Thymus (tissue), 11 donors: Measurements from ENCODE around the gene ARMS2. TPM values are rescaled to one million over a fixed set of nuclear protein-coding genes. Genes with fewer than 3 reads are reported as not detected.

Source experiments
- DNase-seq, 9 donors: peaks; one replicate each; pipeline ENCODE4 v3.0.0-alpha.2; 2013; ENCODE audit warnings: low spot score in 9 of 9, low read depth in 6 of 9, missing footprints in 1 of 9
- H3K27ac ChIP-seq, 2 donors: one replicate each; pipeline ENCODE4 v1.5.1; 2013; ENCODE audit warnings: control low read depth in 1 of 2, low read depth in 1 of 2, low read length in 1 of 2, mild to moderate bottlenecking in 1 of 2, moderate library complexity in 1 of 2
- H3K27me3 ChIP-seq, 2 donors: one replicate each; pipeline ENCODE4 v1.5.1; 2013; ENCODE audit warnings: low read length in 1 of 2; ENCODE audit not compliant: control insufficient read depth in 2 of 2, insufficient read depth in 1 of 2
- H3K36me3 ChIP-seq, 2 donors: one replicate each; pipeline ENCODE4 v1.5.1; 2013; ENCODE audit warnings: low read length in 1 of 2, mild to moderate bottlenecking in 1 of 2, moderate library complexity in 1 of 2; ENCODE audit not compliant: control insufficient read depth in 2 of 2, insufficient read depth in 2 of 2
- H3K4me1 ChIP-seq, 2 donors: one replicate each; pipeline ENCODE4 v1.5.1; 2013; ENCODE audit warnings: low read length in 2 of 2; ENCODE audit not compliant: control insufficient read depth in 2 of 2, insufficient read depth in 2 of 2
- H3K4me3 ChIP-seq, 2 donors: one replicate each; pipeline ENCODE4 v1.5.1; 2013; ENCODE audit warnings: low read length in 2 of 2, control low read depth in 1 of 2, mild to moderate bottlenecking in 1 of 2
- H3K9me3 ChIP-seq, 2 donors: one replicate each; pipeline ENCODE4 v1.5.1; 2013; ENCODE audit warnings: low read length in 1 of 2, mild to moderate bottlenecking in 1 of 2; ENCODE audit not compliant: control insufficient read depth in 2 of 2, insufficient read depth in 1 of 2
- WGBS: extraction: QIAGEN DNeasy Blood & Tissue Kit; methylation state at CpG from one replicate; pipeline ENCODE4 v1.1.7; 2013; 5-methylcytosine and 5-hydroxymethylcytosine counted together
- polyA plus RNA-seq: library from polyadenylated mRNA; stranded (reverse); fragments of 200-250 nt; gene quantifications from one replicate; pipeline ENCODE4 v1.2.3, GENCODE V29; 2013
- total RNA-seq: library from RNA; stranded (reverse); fragments of 120-200 nt; gene quantifications from one replicate; pipeline ENCODE4 v1.2.4, GENCODE V29; 2013
- donor health status: healthy.

Gene ARMS2
- total and polyA plus RNA-seq, 2 donors: 0.18 TPM; not detected in 1

- Histone ChIP-seq H3K27ac (no peak overlapping the region), H3K4me1 (peaks cover 0 to 2% of the 10 kb centered on the region in 2 donors), H3K36me3 (no peaks in the 10 kb centered on the region), H3K9me3 (no peaks in the 10 kb centered on the region), H3K27me3 (no peaks in the 10 kb centered on the region), H3K4me3 (no peak overlapping the region)
- 85% methylated on average over 6 of the region's 6 CpGs for WGBS
- DNase-seq: no peak
These were observed 46.3 kb downstream of the ARMS2 start for GRCh38 chr10:122500726-122501125.

DNA sequence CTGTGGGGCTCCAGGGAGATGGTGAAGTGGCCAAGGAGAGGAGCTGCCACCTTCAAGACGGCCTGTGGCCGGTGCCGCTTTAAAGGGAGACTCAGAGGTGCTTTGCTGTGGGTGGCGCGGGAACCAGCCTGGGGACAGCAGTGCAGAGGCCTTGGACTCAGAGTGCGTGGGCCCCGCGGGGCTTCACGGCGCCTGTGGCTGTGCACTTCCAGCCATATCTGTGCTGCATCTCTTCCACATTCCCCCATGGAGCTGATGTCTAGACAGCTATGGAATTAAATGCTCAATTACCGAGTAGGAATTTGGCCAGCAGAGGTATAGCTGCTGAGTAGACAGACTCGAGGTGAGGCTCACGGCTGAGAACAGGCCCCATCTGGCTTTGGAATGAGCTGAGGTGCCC lies 48.6 kb downstream of the ARMS2 start:
- H3K27ac ChIP-seq: no peak overlapping the region
- WGBS: 91% methylated on average over 13 of the region's 13 CpGs
- DNase-seq: no peak

DNA sequence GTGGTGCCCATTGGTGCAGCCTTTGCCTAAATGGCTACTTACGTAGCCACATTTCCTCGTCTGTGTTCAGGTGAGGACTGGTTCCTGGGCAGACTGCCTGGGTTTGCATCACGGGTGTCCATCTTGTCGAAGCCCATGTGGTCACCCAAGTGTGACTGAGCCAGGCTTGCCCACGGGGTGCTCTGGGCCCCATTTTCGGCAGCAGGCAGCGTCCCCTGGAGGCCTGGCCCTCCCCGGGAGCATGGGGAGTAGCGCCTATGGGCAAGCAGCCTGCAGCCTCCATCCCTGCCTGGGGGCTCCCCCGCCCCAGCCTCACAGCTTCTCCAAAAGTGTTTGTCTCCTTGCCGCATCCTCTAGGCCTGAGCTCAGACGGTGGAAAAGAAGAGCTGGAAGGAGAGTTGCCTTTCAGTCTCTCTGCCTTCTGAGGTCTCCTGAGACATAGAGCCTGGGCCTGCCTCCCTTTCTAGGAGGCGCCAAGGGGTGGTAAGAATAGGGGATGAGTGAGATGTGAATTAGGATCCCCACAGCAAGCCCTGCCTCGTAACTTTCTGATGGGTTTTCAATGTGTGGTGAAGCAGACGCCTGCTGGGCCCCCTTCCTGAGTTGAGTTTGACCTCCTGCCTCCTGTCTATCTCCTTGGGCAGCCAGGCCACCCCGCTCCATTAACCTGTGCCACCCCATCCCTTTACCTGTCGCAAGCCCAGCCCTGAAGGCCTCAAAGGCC lies 49.6 kb downstream of the ARMS2 start:
- no peaks in the 10 kb centered on the region for H3K9me3 ChIP-seq
- no peak overlapping the region for H3K4me3 ChIP-seq
- WGBS: 93% methylated on average over 17 of the region's 17 CpGs
- H3K36me3 ChIP-seq: no peaks in the 10 kb centered on the region
- no peaks in the 10 kb centered on the region for H3K27me3 ChIP-seq
- DNase-seq: no peak
- peaks cover 0 to 2% of the 10 kb centered on the region in 2 donors for H3K4me1 ChIP-seq
- no peak overlapping the region for H3K27ac ChIP-seq

More for the DNA sequence above, 48.6 kb downstream of the ARMS2 start:
- peaks cover 0 to 2% of the 10 kb centered on the region in 2 donors for H3K4me1 ChIP-seq
- H3K9me3 ChIP-seq: no peaks in the 10 kb centered on the region
- H3K36me3 ChIP-seq: no peaks in the 10 kb centered on the region
- H3K27me3 ChIP-seq: no peaks in the 10 kb centered on the region
- no peak overlapping the region for H3K4me3 ChIP-seq

- Histone ChIP-seq H3K4me3 (no peak overlapping the region), H3K27me3 (no peaks in the 10 kb centered on the region), H3K9me3 (no peaks in the 10 kb centered on the region), H3K36me3 (no peaks in the 10 kb centered on the region), H3K4me1 (peaks cover 0 to 2% of the 10 kb centered on the region in 2 donors), H3K27ac (no peak overlapping the region)
- WGBS: 75% methylated on average over 6 of the region's 6 CpGs
- DNase-seq: peak in 1 of 9 donors; percentile 13
These were observed 50.1 kb downstream of the ARMS2 start for GRCh38 chr10:122504610-122504950.

GRCh38 chr10:122505011-122505410 lies 50.6 kb downstream of the ARMS2 start:
- WGBS: 93% methylated on average over 5 of the region's 5 CpGs
- no peaks in the 10 kb centered on the region for H3K27me3 ChIP-seq
- H3K27ac ChIP-seq: no peak overlapping the region
- H3K36me3 ChIP-seq: no peaks in the 10 kb centered on the region
- H3K4me1 ChIP-seq: peaks cover 0 to 2% of the 10 kb centered on the region in 2 donors
- H3K9me3 ChIP-seq: no peaks in the 10 kb centered on the region
- no peak for DNase-seq
- no peak overlapping the region for H3K4me3 ChIP-seq

GRCh38 chr10:122505885-122506645 lies 51.6 kb downstream of the ARMS2 start:
- Histone ChIP-seq H3K9me3 (no peaks in the 10 kb centered on the region), H3K27me3 (no peaks in the 10 kb centered on the region), H3K4me1 (peaks cover 0 to 2% of the 10 kb centered on the region in 2 donors), H3K36me3 (no peaks in the 10 kb centered on the region), H3K27ac (no peak overlapping the region), H3K4me3 (no peak overlapping the region)
- 93% methylated on average over 15 of the region's 15 CpGs for WGBS
- DNase-seq: no peak

Other genes starting within 250 kb of the ARMS2 start
- 0.14 TPM for gene BTBD16, start 183.4 kb upstream of the ARMS2 start, total RNA-seq
- gene BTBD16, start 183.4 kb upstream of the ARMS2 start, polyA plus RNA-seq: 1.2 TPM
- 11.1 TPM for gene PLEKHA1, start 79.9 kb upstream of the ARMS2 start, total RNA-seq
- gene PLEKHA1, start 79.9 kb upstream of the ARMS2 start, polyA plus RNA-seq: 28.2 TPM
- gene HTRA1, start 6.9 kb downstream of the ARMS2 start, total RNA-seq: 12.0 TPM
- gene HTRA1, start 6.9 kb downstream of the ARMS2 start, polyA plus RNA-seq: 82.8 TPM
- gene DMBT1, start 106.1 kb downstream of the ARMS2 start, total RNA-seq: 0.09 TPM
- gene DMBT1, start 106.1 kb downstream of the ARMS2 start, polyA plus RNA-seq: 0.27 TPM
- not detected for gene C10orf120, start 245.2 kb downstream of the ARMS2 start, total RNA-seq
- gene C10orf120, start 245.2 kb downstream of the ARMS2 start, polyA plus RNA-seq: 0.02 TPM